GM19438 (cell line): ENCODE measurements around the gene DRAXIN.

ENCODE experiments used
- ATAC-seq: cut with Tn5 transposase; IDR thresholded peaks from one replicate; pipeline ENCODE4 v1.9.1; 2021; ENCODE audit warnings: low read depth; ENCODE audit not compliant: unreplicated experiment

Gene DRAXIN

GRCh38 chr1:11654939-11655808 lies 36.3 kb upstream of the DRAXIN start:
- ATAC-seq: peak; percentile 23

- ATAC-seq: no peak
Observed at GRCh38 chr1:11657654-11658053, 33.9 kb upstream of the DRAXIN start.

GRCh38 chr1:11658542-11658941 lies 33.0 kb upstream of the DRAXIN start:
- ATAC-seq: no peak

GRCh38 chr1:11659748-11660147 lies 31.8 kb upstream of the DRAXIN start:
- ATAC-seq: no peak

- no peak for ATAC-seq
Observed at GRCh38 chr1:11661103-11661502, 30.4 kb upstream of the DRAXIN start.

- peak; percentile 59 for ATAC-seq
Observed at GRCh38 chr1:11664336-11665065, 27.0 kb upstream of the DRAXIN start.

GRCh38 chr1:11668516-11668915 lies 23.0 kb upstream of the DRAXIN start:
- ATAC-seq: no peak

- ATAC-seq: no peak
Observed at GRCh38 chr1:11670747-11671146, 20.8 kb upstream of the DRAXIN start.

- no peak for ATAC-seq
Observed at GRCh38 chr1:11671205-11671543, 20.3 kb upstream of the DRAXIN start.

GRCh38 chr1:11671544-11672286 lies 19.8 kb upstream of the DRAXIN start:
- no peak for ATAC-seq

- no peak for ATAC-seq
Observed at GRCh38 chr1:11673089-11673769, 18.3 kb upstream of the DRAXIN start.

GRCh38 chr1:11674488-11674887 lies 17.0 kb upstream of the DRAXIN start:
- no peak for ATAC-seq

- ATAC-seq: no peak
Observed at GRCh38 chr1:11675325-11675724, 16.2 kb upstream of the DRAXIN start.

- no peak for ATAC-seq
Observed at GRCh38 chr1:11676386-11677103, 15.0 kb upstream of the DRAXIN start.

GRCh38 chr1:11678442-11678841 lies 13.1 kb upstream of the DRAXIN start:
- ATAC-seq: no peak

- peak; percentile 31 for ATAC-seq
Observed at GRCh38 chr1:11680270-11681070, 11.0 kb upstream of the DRAXIN start.

- ATAC-seq: peak; percentile 81
Observed at GRCh38 chr1:11681071-11681771, 10.3 kb upstream of the DRAXIN start, which contains the start of gene MAD2L2. Gene MAD2L2, minus strand, starts transcription at chr1:11681148. Its CDS starts 547 bp downstream, at chr1:11680601.

- ATAC-seq: no peak
Observed at GRCh38 chr1:11682287-11682771, 9.2 kb upstream of the DRAXIN start.
